Measurements from ENCODE around the gene EPHB4.
"Not testable (repeated sequence)": the region's sequence is repeated elsewhere in the genome, so short reads cannot be mapped to it uniquely, and the experiment has no call there.

EPHB4 gene

DNA sequence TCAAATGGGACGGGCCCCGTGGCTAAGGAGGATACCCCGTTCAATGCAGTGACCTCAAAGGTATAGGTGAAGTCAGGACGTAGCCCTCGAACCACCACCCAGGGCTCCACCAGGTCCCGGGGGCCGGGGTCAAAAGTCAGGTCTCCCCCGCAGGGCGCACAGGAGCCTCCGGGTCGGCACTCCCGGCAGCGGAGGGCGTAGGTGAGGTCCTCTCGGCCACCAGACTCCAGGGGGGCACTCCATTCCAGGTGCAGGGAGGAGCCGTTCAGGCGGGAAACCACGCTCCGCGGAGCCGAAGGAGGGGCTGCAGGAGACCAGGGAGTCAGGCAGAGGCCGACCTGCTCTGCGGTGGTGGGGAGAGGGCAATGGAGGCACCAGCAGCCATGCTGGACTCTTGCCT is 7.7 kb downstream of the EPHB4 start:
- no peak for DNase-seq

GRCh38 chr7:100818825-100819224 is 8.5 kb downstream of the EPHB4 start:
- DNase-seq: no peak

DNA sequence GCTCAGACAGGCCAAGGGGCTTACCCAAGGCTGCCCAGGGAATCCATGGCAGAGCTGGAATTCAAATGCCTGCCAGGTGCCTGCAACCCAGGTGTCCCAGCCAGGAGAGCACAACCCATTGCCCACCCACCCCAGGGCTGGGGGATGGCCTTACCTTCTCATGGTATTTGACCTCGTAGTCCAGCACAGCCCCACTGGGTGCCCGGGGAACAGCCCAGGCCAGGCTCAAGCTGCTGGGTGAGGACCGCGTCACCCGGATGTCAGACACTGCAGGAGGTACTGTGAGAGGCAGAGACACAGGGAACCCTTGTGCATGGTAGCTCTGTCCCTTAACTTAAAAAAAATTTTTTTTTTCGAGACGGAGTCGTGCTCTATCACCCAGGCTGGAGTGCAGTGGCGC is 9.0 kb downstream of the EPHB4 start:
- no peak for DNase-seq

DNA sequence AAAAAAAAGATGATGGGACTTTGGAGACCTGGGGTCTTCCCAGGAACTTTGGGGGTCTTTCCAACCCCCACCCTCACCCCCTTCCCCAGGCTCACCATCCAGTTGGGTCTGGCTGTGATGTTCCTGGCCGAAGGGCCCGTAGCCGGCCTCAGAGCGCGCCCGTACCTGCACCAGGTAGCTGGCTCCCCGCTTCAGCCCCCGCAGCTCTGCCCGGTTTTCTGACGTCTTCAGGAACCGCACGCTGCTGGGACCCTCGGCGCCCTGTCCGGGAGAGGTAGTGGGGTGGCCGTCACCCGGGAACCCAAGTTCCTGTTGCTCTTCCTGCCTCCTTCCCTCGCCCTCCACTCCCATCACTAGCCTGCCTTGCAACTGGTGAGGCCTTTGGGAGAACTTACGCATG is 10.2 kb downstream of the EPHB4 start:
- no peak for DNase-seq

DNA sequence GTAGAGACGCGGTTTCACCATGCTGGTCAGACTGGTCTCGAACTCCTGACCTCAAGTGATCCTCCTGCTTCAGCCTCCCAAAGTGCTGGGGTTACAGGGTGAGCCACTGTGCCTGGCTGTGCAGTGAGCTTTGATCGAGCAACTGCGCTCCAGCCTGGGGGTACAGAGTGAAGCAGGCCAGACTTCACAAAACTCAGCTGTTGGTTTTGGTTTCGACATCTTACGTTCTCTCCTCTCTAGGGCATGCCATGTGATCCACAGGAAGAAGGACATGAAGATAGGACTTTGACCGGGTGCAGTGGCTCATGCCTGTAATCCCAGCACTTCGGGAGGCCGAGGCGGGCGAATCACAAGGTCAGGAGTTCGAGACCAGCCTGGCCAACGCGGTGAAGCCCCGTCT is 10.8 kb downstream of the EPHB4 start:
- DNase-seq: not testable (repeated sequence)

DNA sequence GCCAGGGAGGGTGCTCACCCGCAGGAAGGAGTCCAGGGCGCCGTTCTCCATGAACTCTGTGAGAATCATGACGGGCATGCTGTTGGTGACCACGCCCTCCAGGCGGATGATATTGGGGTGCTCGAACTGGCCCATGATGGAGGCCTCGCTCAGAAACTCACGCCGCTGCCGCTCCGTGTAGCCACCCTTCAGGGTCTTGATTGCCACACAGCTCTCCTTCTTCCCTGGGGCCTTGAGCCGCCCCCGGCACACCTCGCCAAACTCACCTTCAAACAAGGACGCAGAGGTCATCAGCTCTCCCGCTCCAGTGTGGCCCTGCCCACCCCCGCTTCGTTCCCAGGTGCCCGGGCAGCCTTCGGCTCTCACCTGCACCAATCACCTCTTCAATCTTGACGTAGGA is 14.6 kb downstream of the EPHB4 start:
- DNase-seq: no peak

- DNase-seq: no peak
These were observed 15.8 kb downstream of the EPHB4 start for GRCh38 chr7:100811480-100811879.

DNA sequence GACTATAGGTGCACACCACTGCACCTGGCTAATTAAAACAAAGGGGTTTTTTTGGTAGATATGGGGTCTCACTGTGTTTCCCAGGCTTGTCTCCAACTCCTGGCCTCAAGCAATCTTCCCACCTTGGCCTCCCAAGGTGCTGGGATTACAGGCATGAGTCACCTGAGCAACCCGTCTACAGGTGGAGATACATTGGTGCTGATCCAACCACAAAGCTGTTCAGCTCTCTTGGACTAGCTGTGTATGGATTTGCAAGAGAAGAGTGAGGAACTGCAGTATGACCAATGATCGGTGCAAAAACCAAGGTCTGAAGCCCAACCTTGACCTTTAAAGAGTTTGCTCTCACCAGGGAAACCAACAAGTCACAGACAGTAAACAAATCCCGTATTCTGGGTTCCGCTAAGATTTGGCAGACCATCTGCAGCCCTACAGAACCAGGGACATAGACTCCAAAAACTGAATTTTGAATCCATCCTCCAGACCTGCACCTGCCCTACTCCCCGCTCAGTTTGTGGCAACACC is 18.9 kb downstream of the EPHB4 start:
- no peak for DNase-seq

DNA sequence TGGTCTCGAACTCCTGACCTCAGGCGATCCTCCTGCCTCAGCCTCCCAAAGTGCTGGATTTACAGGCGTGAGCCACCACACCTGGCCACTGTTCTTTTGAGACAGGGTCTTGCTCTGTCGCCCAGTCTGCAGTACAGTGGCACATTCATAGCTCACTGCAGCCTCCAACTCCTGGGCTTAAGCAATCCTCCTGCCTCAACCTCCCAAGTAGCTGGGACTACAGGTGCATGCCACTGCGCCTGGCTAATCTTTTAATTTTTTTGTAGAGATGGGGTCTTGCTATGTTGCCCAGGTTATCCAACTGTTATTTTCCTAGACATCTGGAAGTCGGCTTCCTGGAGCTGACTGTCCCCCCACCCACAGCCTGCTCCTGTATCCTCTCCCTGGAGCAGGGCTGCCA is 20.4 kb downstream of the EPHB4 start:
- DNase-seq: not testable (repeated sequence)

- DNase-seq: no peak
These were observed 21.0 kb downstream of the EPHB4 start for GRCh38 chr7:100806276-100806675.

- DNase-seq: no peak
These were observed 22.5 kb downstream of the EPHB4 start for GRCh38 chr7:100804681-100805431.

DNA sequence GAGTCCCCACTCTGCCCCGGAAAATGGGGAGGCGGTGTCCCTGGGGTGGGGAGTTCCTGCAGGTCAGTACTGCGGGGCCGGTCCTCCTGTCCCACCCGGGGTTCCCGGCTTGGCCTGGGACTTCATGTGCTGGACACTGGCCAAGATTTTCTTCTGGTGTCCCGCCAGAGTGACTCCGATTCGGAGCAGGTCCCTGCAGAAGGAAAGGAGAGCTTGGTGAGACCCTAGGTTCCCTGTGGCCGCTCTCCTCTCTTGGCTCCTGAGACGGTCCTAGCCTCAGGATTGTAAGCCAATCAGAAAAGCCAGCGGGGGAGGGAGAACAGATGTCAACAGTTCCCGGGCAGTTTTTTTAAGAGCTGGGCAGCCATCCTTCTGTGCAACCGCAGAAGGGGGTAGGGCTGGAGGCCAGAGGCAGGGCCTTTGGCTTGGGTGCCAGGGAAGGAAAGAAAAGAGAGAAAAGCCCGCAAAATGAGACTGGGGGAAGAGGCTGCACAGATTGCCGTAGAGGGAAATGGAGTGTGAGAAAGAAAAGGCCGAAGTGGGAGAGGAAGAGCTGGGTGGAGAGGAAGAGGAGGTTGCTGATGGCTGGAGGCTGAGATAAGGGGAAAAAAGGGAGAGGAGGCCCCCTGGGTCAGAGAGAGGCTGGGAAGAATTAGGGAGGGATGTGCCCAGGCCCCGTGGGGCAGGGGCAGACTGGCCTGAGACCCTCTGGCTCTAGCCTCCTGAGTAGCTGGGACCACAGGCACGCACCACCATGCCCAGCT is 23.7 kb downstream of the EPHB4 start:
- no peak for DNase-seq

- no peak for DNase-seq
These were observed 24.4 kb downstream of the EPHB4 start for GRCh38 chr7:100802951-100803350.

DNA sequence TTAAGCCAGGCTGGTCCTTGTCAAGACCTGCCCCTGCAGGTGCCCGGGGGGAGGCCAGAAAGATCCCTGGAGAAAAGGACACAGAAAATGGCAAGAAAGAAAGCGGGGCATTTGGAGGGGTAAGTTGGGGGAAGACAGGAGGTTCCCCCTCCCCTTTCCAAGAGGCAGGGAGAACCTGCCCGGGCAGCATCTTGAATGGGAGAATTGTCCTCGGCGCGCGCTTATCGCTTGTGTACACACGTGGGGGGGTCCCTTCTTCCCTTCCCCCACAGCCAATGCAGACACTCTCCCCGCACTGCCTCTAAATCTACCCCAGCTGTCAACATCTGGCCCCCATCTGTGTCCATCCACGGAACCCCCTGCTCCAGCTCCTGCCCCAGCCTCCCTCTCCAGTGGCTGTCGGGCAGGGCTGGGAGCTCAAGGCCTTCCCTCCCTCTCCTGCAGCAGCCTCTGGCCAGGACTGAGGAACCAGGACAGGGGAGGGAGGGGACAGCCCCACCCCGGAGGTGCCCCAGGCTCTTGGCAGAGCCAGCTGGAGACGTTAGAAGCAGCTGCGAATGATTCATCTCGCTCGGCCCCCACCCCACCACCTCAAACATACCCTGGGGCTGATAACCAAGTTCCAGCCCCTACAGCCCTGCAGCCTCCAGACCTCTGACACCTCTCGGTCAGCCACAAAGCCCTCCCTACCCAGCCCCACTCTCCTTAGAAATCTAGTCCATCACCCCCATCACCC is 25.3 kb downstream of the EPHB4 start:
- no peak for DNase-seq

- peak in 4 of 6 experiments; percentile 10 to 39 (median 26) for DNase-seq
These were observed 28.1 kb downstream of the EPHB4 start for GRCh38 chr7:100799037-100799896.

- no peak for DNase-seq
These were observed 32.6 kb downstream of the EPHB4 start for GRCh38 chr7:100794741-100795140.

DNA sequence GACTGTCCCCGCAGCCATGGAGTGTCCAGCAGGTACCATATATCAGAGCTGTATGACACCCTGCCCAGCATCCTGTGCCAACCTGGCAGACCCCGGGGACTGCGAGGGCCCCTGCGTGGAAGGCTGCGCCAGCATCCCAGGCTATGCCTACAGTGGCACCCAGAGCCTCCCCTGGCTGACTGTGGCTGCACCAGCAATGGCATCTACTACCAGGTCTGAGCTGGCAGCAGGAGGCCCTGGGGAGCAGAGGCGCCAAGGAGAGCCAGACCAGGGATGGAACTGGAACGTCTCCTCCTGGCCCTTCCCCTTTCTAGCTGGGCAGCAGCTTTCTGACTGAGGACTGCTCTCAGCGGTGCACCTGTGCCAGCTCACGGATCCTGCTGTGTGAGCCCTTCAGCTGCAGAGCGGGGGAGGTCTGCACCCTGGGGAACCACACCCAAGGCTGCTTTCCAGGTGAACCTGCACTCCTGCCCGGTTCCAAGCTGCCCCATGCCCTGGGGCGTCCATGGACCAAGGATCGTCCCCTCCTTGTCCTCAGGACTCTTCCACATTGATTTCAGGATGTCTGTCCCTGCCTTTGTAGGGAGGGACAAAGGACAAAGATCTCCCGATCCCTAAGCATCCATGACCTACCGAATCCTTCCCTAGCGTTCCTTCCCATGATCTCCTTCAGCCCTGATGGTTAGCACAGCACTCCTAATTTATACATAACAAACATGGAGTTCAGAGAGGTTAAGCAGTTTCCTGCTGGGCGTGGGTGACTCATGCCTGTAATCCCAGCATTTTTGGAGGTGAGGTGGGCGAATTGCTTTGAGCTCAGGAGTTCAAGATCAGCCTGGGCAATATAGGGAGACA is 33.3 kb downstream of the EPHB4 start:
- DNase-seq: no peak

GRCh38 chr7:100791881-100792666 is 35.2 kb downstream of the EPHB4 start:
- no peak for DNase-seq

DNA sequence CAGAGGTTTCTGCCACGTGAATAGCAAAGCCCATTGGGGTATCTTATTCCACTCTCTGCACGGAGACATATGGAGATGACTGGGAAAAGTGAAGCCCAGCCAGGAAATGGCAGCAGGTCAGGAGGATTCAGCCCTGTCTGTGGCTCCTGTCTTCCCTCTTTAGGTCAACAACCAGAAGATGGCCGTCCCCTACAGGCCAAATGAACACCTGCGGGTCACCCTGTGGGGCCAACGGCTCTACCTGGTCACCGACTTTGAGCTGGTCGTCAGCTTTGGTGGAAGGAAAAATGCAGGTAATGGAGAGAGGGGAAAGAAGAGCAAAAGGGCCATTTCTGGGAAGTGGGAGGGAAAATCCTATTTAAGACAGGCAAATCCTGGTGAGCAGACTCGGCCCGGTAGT is 38.3 kb downstream of the EPHB4 start:
- no peak for DNase-seq

DNA sequence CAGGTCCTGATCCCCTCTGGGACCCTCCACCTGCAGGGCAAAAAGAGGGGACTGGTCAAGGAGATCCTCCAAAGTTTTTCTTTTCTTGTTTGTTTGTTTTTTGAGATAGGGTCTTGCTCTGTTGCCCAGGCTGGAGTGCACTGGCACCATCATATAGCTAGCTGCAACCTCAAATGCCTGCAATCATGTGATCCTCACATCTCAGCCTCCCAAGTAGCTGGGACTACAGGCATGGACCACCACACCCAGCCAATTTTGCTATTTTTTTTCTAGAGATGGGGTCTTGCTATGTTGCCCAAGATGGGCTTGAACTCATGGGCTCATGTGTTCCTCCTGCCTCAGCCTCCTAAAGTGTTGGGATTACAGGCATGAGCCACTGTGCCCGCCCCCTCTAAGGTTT is 41.0 kb downstream of the EPHB4 start:
- DNase-seq: no peak

DNA sequence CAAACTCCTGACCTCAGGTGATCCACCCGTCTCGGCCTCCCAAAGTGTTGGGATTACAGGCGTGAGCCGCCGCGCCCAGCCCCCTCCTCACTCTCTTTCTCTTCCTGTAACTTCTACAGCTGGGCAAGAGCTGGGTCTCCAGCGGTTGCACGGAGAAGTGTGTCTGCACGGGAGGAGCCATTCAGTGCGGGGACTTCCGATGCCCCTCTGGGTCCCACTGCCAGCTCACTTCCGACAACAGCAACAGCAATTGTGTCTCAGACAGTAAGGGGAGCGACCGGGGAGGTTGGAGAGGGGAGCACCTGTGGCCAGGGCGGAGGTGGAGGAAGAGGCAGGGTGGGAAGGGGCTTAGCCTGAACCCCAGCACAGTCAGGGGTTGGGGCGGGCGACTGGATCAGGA is 41.4 kb downstream of the EPHB4 start:
- DNase-seq: no peak

All from stimulated activated naive CD4-positive, alpha-beta T cell (primary cell).